22Rv1 (cell line): ENCODE results near the gene OPRM1.
"Not testable (repeated sequence)": the region's sequence is repeated elsewhere in the genome, so short reads cannot be mapped to it uniquely, and the experiment has no call there.

Experiments
- H3K27ac ChIP-seq: fragments of 450-650 bp; 2 replicates; pipeline ENCODE4 v1.5.1; 2017
- ZFX ChIP-seq: fragments of 450-650 bp; IDR thresholded peaks from 2 replicates; pipeline ENCODE4 v1.6.1; 2017; ENCODE audit warnings: antibody characterized with exemption, borderline replicate concordance
- TF ChIP-seq, protein P1 (sequence below): fragments of 450-650 bp; IDR thresholded peaks from 2 replicates; pipeline ENCODE4 v1.5.1; 2017; ENCODE audit warnings: mild to moderate bottlenecking

Gene OPRM1

GRCh38 chr6:154234019-154234772 is 195.2 kb downstream of the OPRM1 start:
- no peak overlapping the region for H3K27ac ChIP-seq
- no peak for TF ChIP-seq ZFX
- TF ChIP-seq, protein P1, sequence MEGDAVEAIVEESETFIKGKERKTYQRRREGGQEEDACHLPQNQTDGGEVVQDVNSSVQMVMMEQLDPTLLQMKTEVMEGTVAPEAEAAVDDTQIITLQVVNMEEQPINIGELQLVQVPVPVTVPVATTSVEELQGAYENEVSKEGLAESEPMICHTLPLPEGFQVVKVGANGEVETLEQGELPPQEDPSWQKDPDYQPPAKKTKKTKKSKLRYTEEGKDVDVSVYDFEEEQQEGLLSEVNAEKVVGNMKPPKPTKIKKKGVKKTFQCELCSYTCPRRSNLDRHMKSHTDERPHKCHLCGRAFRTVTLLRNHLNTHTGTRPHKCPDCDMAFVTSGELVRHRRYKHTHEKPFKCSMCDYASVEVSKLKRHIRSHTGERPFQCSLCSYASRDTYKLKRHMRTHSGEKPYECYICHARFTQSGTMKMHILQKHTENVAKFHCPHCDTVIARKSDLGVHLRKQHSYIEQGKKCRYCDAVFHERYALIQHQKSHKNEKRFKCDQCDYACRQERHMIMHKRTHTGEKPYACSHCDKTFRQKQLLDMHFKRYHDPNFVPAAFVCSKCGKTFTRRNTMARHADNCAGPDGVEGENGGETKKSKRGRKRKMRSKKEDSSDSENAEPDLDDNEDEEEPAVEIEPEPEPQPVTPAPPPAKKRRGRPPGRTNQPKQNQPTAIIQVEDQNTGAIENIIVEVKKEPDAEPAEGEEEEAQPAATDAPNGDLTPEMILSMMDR = no peak

DNA sequence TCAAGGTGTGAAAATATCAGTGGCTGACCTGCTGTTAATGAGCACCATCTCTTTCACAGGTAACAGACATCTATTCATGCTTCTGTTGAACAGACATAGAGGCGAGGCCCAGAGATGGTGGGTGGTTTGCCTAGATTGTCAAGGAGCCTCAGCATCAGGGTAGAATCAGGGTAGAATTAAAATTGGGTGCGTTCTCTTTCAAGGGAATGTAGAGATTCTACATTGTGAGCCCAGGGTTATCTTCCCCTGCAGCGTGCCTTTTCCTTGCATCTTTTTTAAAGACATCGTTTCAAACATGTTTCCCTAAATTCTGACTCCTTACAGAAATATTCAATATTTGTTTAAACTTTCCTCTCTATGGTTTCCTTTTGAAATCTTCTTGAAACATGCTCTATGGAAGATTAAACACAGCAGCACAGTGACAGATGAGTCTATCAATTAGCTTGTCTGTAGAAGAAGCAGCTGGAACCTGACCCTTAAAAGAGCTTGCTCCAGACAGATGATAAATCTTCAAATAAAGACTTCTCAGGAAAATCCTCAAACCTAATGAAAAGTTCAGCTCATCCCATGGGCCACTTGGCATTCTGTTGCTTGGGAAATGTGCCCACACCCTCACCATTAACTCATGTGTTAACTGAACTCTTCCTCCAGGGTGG is 197.7 kb downstream of the OPRM1 start:
- no peak overlapping the region for H3K27ac ChIP-seq
- TF ChIP-seq, protein P1 = no peak
- TF ChIP-seq ZFX = no peak

DNA sequence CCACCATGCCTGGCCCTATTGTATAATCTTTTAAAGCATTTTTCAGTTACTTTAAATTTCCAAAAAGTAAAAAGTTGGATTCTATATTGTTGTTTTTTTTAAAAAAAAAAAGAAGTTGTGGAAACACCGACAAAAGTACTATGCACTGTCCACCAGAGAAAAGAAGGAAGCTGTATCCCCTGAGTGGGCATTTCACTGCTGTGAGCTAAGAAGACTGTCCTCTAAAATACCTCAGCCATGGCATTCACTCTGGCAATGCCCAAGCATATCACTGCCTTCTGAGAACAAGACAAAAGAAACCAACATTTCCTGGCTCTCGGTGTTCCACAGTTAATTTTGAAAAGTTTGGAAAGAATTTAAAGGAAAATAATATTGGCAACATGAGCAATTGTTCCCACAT is 199.8 kb downstream of the OPRM1 start:
- H3K27ac ChIP-seq = no peak overlapping the region
- no peak for TF ChIP-seq ZFX
- TF ChIP-seq, protein P1 = no peak

DNA sequence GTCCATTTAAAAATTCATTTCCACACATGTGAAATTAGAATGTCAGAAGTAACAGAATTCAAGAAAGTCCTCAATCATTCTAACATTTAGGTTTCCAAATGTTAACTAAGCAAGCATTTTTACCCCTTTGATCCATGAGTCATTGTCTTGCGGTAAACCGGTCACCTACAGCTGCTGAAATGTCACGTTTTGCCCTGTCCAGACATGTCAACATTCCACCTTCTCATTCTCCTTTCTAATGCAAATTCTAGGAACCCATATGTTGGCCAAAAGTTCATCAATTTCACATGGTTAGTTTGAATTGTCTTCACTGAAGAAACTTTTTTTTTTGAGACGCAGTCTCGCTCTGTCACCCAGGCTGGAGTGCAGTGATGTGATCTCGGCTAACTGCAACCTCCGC is 200.4 kb downstream of the OPRM1 start:
- no peak overlapping the region for H3K27ac ChIP-seq
- TF ChIP-seq, protein P1 = no peak
- TF ChIP-seq ZFX = no peak

DNA sequence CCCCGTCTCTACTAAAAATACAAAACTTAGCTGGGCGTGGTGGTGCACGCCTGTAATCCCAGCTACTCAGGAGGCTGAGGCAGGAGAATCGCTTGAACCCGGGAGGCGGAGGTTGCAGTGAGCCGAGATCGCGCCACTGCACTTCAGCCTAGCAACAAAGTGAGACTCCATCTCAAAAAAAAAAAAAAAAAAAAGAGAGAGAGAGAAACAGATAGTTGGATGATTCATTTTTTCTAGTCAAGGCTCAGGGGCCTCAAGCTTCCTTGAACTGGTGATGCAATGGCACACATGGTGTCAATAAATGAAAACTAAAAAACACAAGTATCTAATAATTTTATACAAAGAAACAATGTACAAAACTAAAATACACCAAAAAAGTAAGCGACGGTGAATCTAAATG is 202.0 kb downstream of the OPRM1 start:
- not testable (repeated sequence) for H3K27ac ChIP-seq

DNA sequence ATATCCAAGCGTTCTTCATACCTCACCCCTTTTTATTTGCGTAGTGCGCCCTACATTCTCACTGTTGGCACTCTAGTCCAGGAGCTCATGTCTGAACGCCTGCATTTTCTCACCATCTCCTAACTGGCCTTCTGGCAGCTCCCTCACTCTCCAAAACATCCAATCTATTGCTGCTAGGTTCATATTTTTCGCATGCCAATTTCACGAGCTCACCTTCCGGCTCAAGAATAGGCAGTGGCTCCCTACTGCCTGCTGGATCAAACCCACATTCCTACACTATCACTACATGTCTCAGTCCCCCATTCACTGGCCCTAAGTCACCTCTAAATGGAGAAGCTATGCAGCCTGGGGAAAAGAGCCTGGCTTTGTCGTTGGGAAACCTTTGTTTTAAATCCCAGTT is 202.5 kb downstream of the OPRM1 start:
- no peak for TF ChIP-seq ZFX
- TF ChIP-seq, protein P1 = no peak
- no peak overlapping the region for H3K27ac ChIP-seq

- H3K27ac ChIP-seq = no peak overlapping the region
- TF ChIP-seq, protein P1 = no peak
- TF ChIP-seq ZFX = no peak
Observed at GRCh38 chr6:154242617-154243357, 203.7 kb downstream of the OPRM1 start.
